BJ (cell line): ENCODE measurements around the gene ZFYVE21. TPM values are rescaled to one million over a fixed set of nuclear protein-coding genes. Genes with fewer than 3 reads are reported as not detected.

Source experiments
- CTCF ChIA-PET: fragments of 350-600 bp; formaldehyde crosslinking; extraction: SDS; loops from one replicate; lab custom pipeline; 2021; ENCODE audit warnings: antibody characterized with exemption, inconsistent platforms; lab: Yijun Ruan, JAX
- POLR2A ChIA-PET: fragments of 300-600 bp; sonication (Branson Sonifier 250); formaldehyde crosslinking; extraction: SDS; loops from one replicate; lab custom pipeline; 2021; ENCODE audit warnings: antibody characterized with exemption; lab: Charles Lee
- DNase-seq: peaks from one replicate; pipeline ENCODE4 v3.0.0-alpha.2; 2011; ENCODE audit warnings: low read depth
- H3K27me3 ChIP-seq: 2 replicates; pipeline ENCODE4 v1.6.0; 2011; ENCODE audit warnings: low read length; ENCODE audit not compliant: control insufficient read depth, insufficient read depth
- H3K36me3 ChIP-seq: 2 replicates; pipeline ENCODE4 v1.5.1; 2011; ENCODE audit warnings: low read length; ENCODE audit not compliant: control insufficient read depth, insufficient read depth
- H3K4me3 ChIP-seq: 2 replicates; pipeline ENCODE4 v1.5.1; 2011; ENCODE audit warnings: low read depth, mild to moderate bottlenecking, control low read depth, low read length
- CTCF ChIP-seq: IDR thresholded peaks from 2 replicates; pipeline ENCODE4 v1.5.1; 2011; ENCODE audit warnings: low read depth, mild to moderate bottlenecking, control low read depth, inconsistent platforms, low read length, moderate library complexity; ENCODE audit not compliant: insufficient read depth
- polyA plus RNA-seq: library from polyadenylated mRNA; depleted of rRNA; stranded (reverse); fragments of >200 nt; gene quantifications from 2 replicates; pipeline ENCODE4 v1.2.3, GENCODE V29; 2011

The ZFYVE21 gene
- polyA plus RNA-seq, 1 experiment, result 84.0 TPM

- ChIA-PET POLR2A (no interaction called here), CTCF (interaction anchor here (1.3 to 1.4 kb wide), 2 partner anchors 9 kb away, joined by 3 to 6 read pairs; no protein-coding TSS in a partner anchor)
- Histone ChIP-seq H3K36me3 (peaks cover 32% of the 10 kb centered on the region), H3K4me3 (no peak overlapping the region), H3K27me3 (no peaks in the 10 kb centered on the region)
- no peak for DNase-seq
- TF ChIP-seq CTCF, result no peak
Observed at GRCh38 chr14:103731916-103732867, 16.6 kb downstream of the ZFYVE21 start.

GRCh38 chr14:103732868-103733620, 17.4 kb downstream of the ZFYVE21 start:
- no peak for DNase-seq
- CTCF ChIA-PET, result interaction anchor here (1.3 to 1.4 kb wide), 2 partner anchors 8 to 10 kb away, joined by 3 to 6 read pairs; no protein-coding TSS in a partner anchor

GRCh38 chr14:103733651-103734050, 18.0 kb downstream of the ZFYVE21 start:
- no peak overlapping the region for H3K4me3 ChIP-seq
- TF ChIP-seq CTCF, result no peak
- ChIA-PET CTCF (no interaction called here), POLR2A (no interaction called here)
- no peak for DNase-seq
- peaks cover 26% of the 10 kb centered on the region for H3K36me3 ChIP-seq
- H3K27me3 ChIP-seq, result no peaks in the 10 kb centered on the region

More at GRCh38 chr14:103732868-103733620, 17.4 kb downstream of the ZFYVE21 start:
- Histone ChIP-seq H3K4me3 (no peak overlapping the region), H3K36me3 (peaks cover 29% of the 10 kb centered on the region), H3K27me3 (no peaks in the 10 kb centered on the region)
- POLR2A ChIA-PET, result no interaction called here
- no peak for TF ChIP-seq CTCF

GRCh38 chr14:103734081-103734888, 18.7 kb downstream of the ZFYVE21 start:
- no peak for DNase-seq
- TF ChIP-seq CTCF, result no peak
- H3K27me3 ChIP-seq, result no peaks in the 10 kb centered on the region
- POLR2A ChIA-PET, result no interaction called here
- no peak overlapping the region for H3K4me3 ChIP-seq
- CTCF ChIA-PET, result no interaction called here
- H3K36me3 ChIP-seq, result peaks cover 22% of the 10 kb centered on the region
